Skin epidermis (tissue), 12 donors: ENCODE measurements around the gene CNTRL.

Experiments used
- H3K27ac ChIP-seq, 21 experiments: fragments of 200-600 bp; sonication (generic) in 11 of 21; one replicate each; pipeline ENCODE4 v1.5.0; 2020; ENCODE audit warnings: mild to moderate bottlenecking in 3 of 21, inconsistent platforms in 2 of 21, moderate library complexity in 2 of 21
- H3K4me3 ChIP-seq, 7 experiments: fragments of 200-600 bp; sonication (generic) in 2 of 7; one replicate each; pipeline ENCODE4 v1.5.0; 2020; ENCODE audit warnings: inconsistent platforms in 2 of 7, mild to moderate bottlenecking in 2 of 7, moderate library complexity in 1 of 7

The CNTRL gene

GRCh38 chr9:121194730-121195129 lies 120.0 kb downstream of the CNTRL start:
- Histone ChIP-seq H3K4me3 (no peak overlapping the region), H3K27ac (peak overlapping the region in 14 of 21 experiments; percentile 10 to 66 (median 45))

- Histone ChIP-seq H3K4me3 (no peak overlapping the region), H3K27ac (peak overlapping the region in 3 of 21 experiments; percentile 56)
These were observed 121.6 kb downstream of the CNTRL start for GRCh38 chr9:121196389-121196788.

- H3K4me3 ChIP-seq: no peak overlapping the region
These were observed 122.4 kb downstream of the CNTRL start for GRCh38 chr9:121197132-121197531.

GRCh38 chr9:121198512-121199042 lies 123.8 kb downstream of the CNTRL start:
- peak overlapping the region in 3 of 21 experiments; percentile 5 to 32 (median 10) for H3K27ac ChIP-seq
- peak overlapping the region in 1 of 7 experiments; percentile 90 for H3K4me3 ChIP-seq

More at GRCh38 chr9:121197132-121197531, 122.4 kb downstream of the CNTRL start:
- no peak overlapping the region for H3K27ac ChIP-seq

- peak overlapping the region; percentile 88 to 96 (median 90) for H3K4me3 ChIP-seq
- H3K27ac ChIP-seq: peak overlapping the region in 10 of 21 experiments; percentile 4 to 99 (median 97)
These were observed 125.2 kb downstream of the CNTRL start for GRCh38 chr9:121199921-121200320.

GRCh38 chr9:121200356-121200755 lies 125.6 kb downstream of the CNTRL start:
- H3K4me3 ChIP-seq: peak overlapping the region; percentile 88 to 96 (median 90)
- peak overlapping the region in 17 of 21 experiments; percentile 94 to 99 (median 99) for H3K27ac ChIP-seq

GRCh38 chr9:121201045-121201737 lies 126.4 kb downstream of the CNTRL start:
- peak overlapping the region; percentile 94 to 99 (median 99) for H3K27ac ChIP-seq

GRCh38 chr9:121201738-121202533 lies 127.2 kb downstream of the CNTRL start, which contains the start of gene RAB14:
TSS of gene RAB14 (minus strand) at chr9:121201869. CDS start at chr9:121193412, 8,457 bp downstream.
- Histone ChIP-seq H3K4me3 (peak within 1 kb of the TSS; percentile 88 to 96 (median 90)), H3K27ac (peak within 1 kb of the TSS; percentile 94 to 99 (median 99))

More at GRCh38 chr9:121201045-121201737, 126.4 kb downstream of the CNTRL start:
- H3K4me3 ChIP-seq: peak overlapping the region; percentile 88 to 96 (median 90)

GRCh38 chr9:121204121-121204520 lies 129.4 kb downstream of the CNTRL start:
- Histone ChIP-seq H3K27ac (no peak overlapping the region), H3K4me3 (no peak overlapping the region)

GRCh38 chr9:121204611-121205010 lies 129.9 kb downstream of the CNTRL start:
- H3K4me3 ChIP-seq: no peak overlapping the region
- H3K27ac ChIP-seq: no peak overlapping the region

- Histone ChIP-seq H3K4me3 (no peak overlapping the region), H3K27ac (no peak overlapping the region)
These were observed 132.0 kb downstream of the CNTRL start for GRCh38 chr9:121206516-121207370.

GRCh38 chr9:121207371-121207940 lies 132.7 kb downstream of the CNTRL start:
- no peak overlapping the region for H3K4me3 ChIP-seq
- no peak overlapping the region for H3K27ac ChIP-seq

- Histone ChIP-seq H3K27ac (no peak overlapping the region), H3K4me3 (no peak overlapping the region)
These were observed 135.8 kb downstream of the CNTRL start for GRCh38 chr9:121210536-121210935.

- peak overlapping the region in 14 of 21 experiments; percentile 22 to 69 (median 46) for H3K27ac ChIP-seq
- H3K4me3 ChIP-seq: no peak overlapping the region
These were observed 138.5 kb downstream of the CNTRL start for GRCh38 chr9:121213136-121213806.

- Histone ChIP-seq H3K4me3 (no peak overlapping the region), H3K27ac (no peak overlapping the region)
These were observed 139.2 kb downstream of the CNTRL start for GRCh38 chr9:121214005-121214404.

- peak overlapping the region in 1 of 21 experiments; percentile 21 for H3K27ac ChIP-seq
- H3K4me3 ChIP-seq: no peak overlapping the region
These were observed 141.6 kb downstream of the CNTRL start for GRCh38 chr9:121216271-121216805.

- Histone ChIP-seq H3K27ac (no peak overlapping the region), H3K4me3 (no peak overlapping the region)
These were observed 143.0 kb downstream of the CNTRL start for GRCh38 chr9:121217609-121218292.
